ENCODE data around the gene MFN2. TPM values are rescaled to one million over a fixed set of nuclear protein-coding genes. Genes with fewer than 3 reads are reported as not detected.

Gene MFN2
- polyA plus RNA-seq, 1 of the 3 experiments (the other 2 are of a cell fraction), result 43.2 TPM

- CTCF ChIA-PET, result interaction anchor here (1.0 to 1.1 kb wide), 2 partner anchors 10 to 16 kb away, joined by 3 read pairs; no protein-coding TSS in a partner anchor
- TF ChIP-seq RCOR1 (IDR thresholded peaks at IDR 0.05; ENCODE audit: low read length) (no peak), FOSL2 (IDR thresholded peaks at IDR 0.05; ENCODE audit: borderline replicate concordance, low read depth) (no peak), REST (IDR thresholded peaks at IDR 0.05; ENCODE audit: low read depth, low read length) (no peak), RXRA (IDR thresholded peaks at IDR 0.05; ENCODE audit: borderline replicate concordance, low read depth) (no peak), NRF1 (IDR thresholded peaks at IDR 0.05; ENCODE audit: low read depth, low read length) (no peak), TCF12 (IDR thresholded peaks at IDR 0.05) (no peak), SIN3A (IDR thresholded peaks at IDR 0.05; ENCODE audit: borderline replicate concordance, low read depth, low read length) (no peak), CHD2 (IDR thresholded peaks at IDR 0.05; ENCODE audit: low read length, partially characterized antibody) (no peak), RFX5 (IDR thresholded peaks at IDR 0.05; ENCODE audit: low read length) (no peak), POLR2AphosphoS5 (IDR thresholded peaks at IDR 0.05; ENCODE audit: low read depth, low read length) (no peak), SMC3 (IDR thresholded peaks at IDR 0.05; ENCODE audit: low read depth, low read length) (no peak)
- TF ChIP-seq, protein P1, sequence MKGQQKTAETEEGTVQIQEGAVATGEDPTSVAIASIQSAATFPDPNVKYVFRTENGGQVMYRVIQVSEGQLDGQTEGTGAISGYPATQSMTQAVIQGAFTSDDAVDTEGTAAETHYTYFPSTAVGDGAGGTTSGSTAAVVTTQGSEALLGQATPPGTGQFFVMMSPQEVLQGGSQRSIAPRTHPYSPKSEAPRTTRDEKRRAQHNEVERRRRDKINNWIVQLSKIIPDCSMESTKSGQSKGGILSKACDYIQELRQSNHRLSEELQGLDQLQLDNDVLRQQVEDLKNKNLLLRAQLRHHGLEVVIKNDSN (IDR thresholded peaks at IDR 0.05; ENCODE audit: borderline replicate concordance, low read depth), result no peak
- TF ChIP-seq, protein P2, sequence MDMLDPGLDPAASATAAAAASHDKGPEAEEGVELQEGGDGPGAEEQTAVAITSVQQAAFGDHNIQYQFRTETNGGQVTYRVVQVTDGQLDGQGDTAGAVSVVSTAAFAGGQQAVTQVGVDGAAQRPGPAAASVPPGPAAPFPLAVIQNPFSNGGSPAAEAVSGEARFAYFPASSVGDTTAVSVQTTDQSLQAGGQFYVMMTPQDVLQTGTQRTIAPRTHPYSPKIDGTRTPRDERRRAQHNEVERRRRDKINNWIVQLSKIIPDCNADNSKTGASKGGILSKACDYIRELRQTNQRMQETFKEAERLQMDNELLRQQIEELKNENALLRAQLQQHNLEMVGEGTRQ (IDR thresholded peaks at IDR 0.05; ENCODE audit: borderline replicate concordance, low read depth, low read length), result no peak
Observed at GRCh38 chr1:11991969-11992676, 11.9 kb downstream of the MFN2 start.

More at GRCh38 chr1:11991969-11992676, 11.9 kb downstream of the MFN2 start:
- no peaks in the 10 kb centered on the region for H3K4me1 ChIP-seq (ENCODE audit: control insufficient read depth in 1 of 2, insufficient read depth in 2 of 2, low read depth in 1 of 2, low read length in 1 of 2)
- H3K36me3 ChIP-seq (replicated peaks in 1 of 2; ENCODE audit: control insufficient read depth in 1 of 2, insufficient read depth in 2 of 2, low read length in 1 of 2), result peaks cover 10 to 51% of the 10 kb centered on the region in 2 experiments
- DNase-seq, result no peak
- H3K27ac ChIP-seq (ENCODE audit: low read depth in 2 of 2, low read length in 1 of 2), result no peak overlapping the region
- H3K27me3 ChIP-seq (ENCODE audit: insufficient read depth), result no peaks in the 10 kb centered on the region
- H3K4me2 ChIP-seq, result no peak overlapping the region
- H3K9me3 ChIP-seq, result no peaks in the 10 kb centered on the region
- no peak overlapping the region for H2AFZ ChIP-seq (ENCODE audit: low read depth)
- no peak overlapping the region for H3K4me3 ChIP-seq (ENCODE audit: low read depth in 2 of 2, low read length in 1 of 2)
- no peaks in the 10 kb centered on the region for H3F3A ChIP-seq (replicated peaks; ENCODE audit: insufficient read depth)
- H3K9ac ChIP-seq, result no peak overlapping the region
- peaks cover 7% of the 10 kb centered on the region; the same call in 1 of the 2 replicates for H4K20me1 ChIP-seq (ENCODE audit: insufficient read depth)
- H3K79me2 ChIP-seq (ENCODE audit: insufficient read depth), result peaks cover 13% of the 10 kb centered on the region
- POLR2A ChIA-PET, result no interaction called here
- H3K9me2 ChIP-seq, result no peaks in the 10 kb centered on the region
- 85% methylated on average over 15 of the region's 16 CpGs for WGBS (ENCODE audit: low lambda C conversion rate)

All from SK-N-SH (cell line).